Activated CD8-positive, alpha-beta T cell treated with anti-CD3 and anti-CD28 coated beads, Interleukin-2, amount 10 ng/mL, durations not matched to agents 7 days and 5 days (primary cell): ENCODE data around the gene SNCG. TPM values are rescaled to one million over a fixed set of nuclear protein-coding genes. Genes with fewer than 3 reads are reported as not detected.
"Not testable (repeated sequence)": the region's sequence is repeated elsewhere in the genome, so short reads cannot be mapped to it uniquely, and the experiment has no call there.

Experiments
- ATAC-seq: fragments of 150-1000 bp; cut with Tn5 transposase; one replicate; pipeline ENCODE4 v1.10.0; 2021; ENCODE audit warnings: moderate library complexity
- CTCF ChIA-PET: fragments of 350-600 bp; sonication (Branson Sonifier 250); formaldehyde crosslinking; loops from one replicate; lab custom pipeline; 2021; ENCODE audit warnings: antibody characterized with exemption; lab: Charles Lee
- POLR2A ChIA-PET: fragments of 350-600 bp; sonication (Branson Sonifier 250); formaldehyde crosslinking; loops from one replicate; lab custom pipeline; 2021; ENCODE audit warnings: antibody characterized with exemption; lab: Charles Lee
- DNase-seq: peaks from one replicate; pipeline ENCODE4 v3.0.0-alpha.2; 2020
- H3K27ac Mint-ChIP-seq: one replicate; pipeline ENCODE4 v1.8.0; 2021; ENCODE audit warnings: mild to moderate bottlenecking, mixed read lengths
- H3K27me3 Mint-ChIP-seq: one replicate; pipeline ENCODE4 v1.8.0; 2021; ENCODE audit warnings: low read depth, mixed read lengths
- H3K36me3 Mint-ChIP-seq: one replicate; pipeline ENCODE4 v1.8.0; 2021; ENCODE audit warnings: low read depth, mixed read lengths
- H3K4me1 Mint-ChIP-seq: one replicate; pipeline ENCODE4 v1.8.0; 2021; ENCODE audit warnings: low read depth, mixed read lengths
- H3K4me3 Mint-ChIP-seq: one replicate; pipeline ENCODE4 v1.8.0; 2021; ENCODE audit warnings: mild to moderate bottlenecking, mixed read lengths
- H3K9me3 Mint-ChIP-seq: one replicate; pipeline ENCODE4 v1.8.0; 2022; ENCODE audit warnings: mixed read lengths; ENCODE audit not compliant: insufficient read depth
- total RNA-seq, 2 experiments: library from RNA; stranded (reverse); gene quantifications; one replicate each; pipeline ENCODE4 v1.2.3, GENCODE V29; 2021

Gene SNCG
- total RNA-seq, result not detected

DNA sequence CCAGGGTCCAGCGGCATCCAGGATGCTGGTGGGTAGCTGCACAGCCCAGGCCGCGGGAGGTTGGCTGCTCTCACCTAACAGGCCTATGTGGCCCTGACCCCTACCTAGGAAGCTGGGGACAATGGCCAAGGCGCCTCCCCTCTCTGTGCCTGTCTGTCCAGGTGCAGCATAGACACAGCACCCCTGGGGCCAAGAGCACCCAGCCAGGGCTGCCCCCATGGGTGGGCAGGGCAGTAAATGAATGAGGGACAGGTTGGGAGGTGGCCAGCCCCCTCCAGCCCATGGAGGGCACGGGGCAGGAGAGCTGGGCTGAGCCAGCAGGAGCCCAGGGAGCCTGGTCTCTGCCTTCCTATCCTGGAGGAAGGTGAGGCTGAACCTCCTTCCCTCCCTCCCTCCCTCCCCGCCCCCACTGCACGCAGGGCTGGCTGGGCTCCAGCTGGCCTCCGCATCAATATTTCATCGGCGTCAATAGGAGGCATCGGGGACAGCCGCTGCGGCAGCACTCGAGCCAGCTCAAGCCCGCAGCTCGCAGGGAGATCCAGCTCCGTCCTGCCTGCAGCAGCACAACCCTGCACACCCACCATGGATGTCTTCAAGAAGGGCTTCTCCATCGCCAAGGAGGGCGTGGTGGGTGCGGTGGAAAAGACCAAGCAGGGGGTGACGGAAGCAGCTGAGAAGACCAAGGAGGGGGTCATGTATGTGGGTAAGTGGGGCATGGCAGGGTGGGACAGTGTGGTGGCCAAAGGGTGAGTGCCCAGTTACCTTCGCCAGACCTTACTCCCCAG lies at the start of gene SNCG:
TSS of gene SNCG (plus strand) at position 484 of the 785 bp plus-strand sequence. CDS start at position 583, 99 bp downstream.
- CTCF ChIA-PET, result interaction anchor here (1.9 to 2.1 kb wide), 2 partner anchors 8 to 20 kb away, joined by 5 to 13 read pairs; no protein-coding TSS in a partner anchor
- POLR2A ChIA-PET, result no interaction called here

DNA sequence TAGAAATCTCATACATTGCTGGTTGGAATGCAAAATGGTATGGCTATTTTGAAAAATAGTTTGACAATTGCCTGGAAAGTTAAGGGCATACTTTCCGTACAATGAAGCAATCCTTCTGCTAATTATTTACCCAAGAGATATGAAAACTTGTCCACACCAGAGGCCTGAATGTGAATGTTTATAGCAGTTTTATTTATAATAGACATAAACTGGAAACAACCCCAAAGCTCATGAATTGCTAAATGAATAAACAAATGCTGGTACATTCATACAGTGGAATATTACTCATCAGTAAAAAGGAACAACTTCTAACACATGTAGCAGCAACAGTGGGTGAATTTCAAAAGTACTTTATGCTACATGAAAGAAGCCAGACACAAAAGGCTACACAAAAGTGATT lies 43.7 kb upstream of the SNCG start:
- no peaks in the 10 kb centered on the region for H3K4me1 Mint-ChIP-seq
- no peak for DNase-seq
- H3K27me3 Mint-ChIP-seq, result no peaks in the 10 kb centered on the region
- H3K4me3 Mint-ChIP-seq, result no peak overlapping the region
- ChIA-PET POLR2A (no interaction called here), CTCF (interaction anchor here (0.6 kb wide), 1 partner anchor 221 kb away, joined by 3 read pairs; no protein-coding TSS in a partner anchor)
- H3K9me3 Mint-ChIP-seq, result no peaks in the 10 kb centered on the region
- ATAC-seq, result no peak
- peaks cover 9% of the 10 kb centered on the region for H3K36me3 Mint-ChIP-seq
- H3K27ac Mint-ChIP-seq, result no peak overlapping the region

More for the DNA sequence above, at the start of gene SNCG:
- Mint-ChIP-seq H3K9me3 (no peaks in the 10 kb centered on the region), H3K27me3 (no peaks in the 10 kb centered on the region), H3K4me3 (no peak within 1 kb of the TSS), H3K4me1 (no peaks in the 10 kb centered on the region), H3K27ac (no peak within 1 kb of the TSS), H3K36me3 (no peaks in the 10 kb centered on the region)
- no peak for DNase-seq
- no peak for ATAC-seq

DNA sequence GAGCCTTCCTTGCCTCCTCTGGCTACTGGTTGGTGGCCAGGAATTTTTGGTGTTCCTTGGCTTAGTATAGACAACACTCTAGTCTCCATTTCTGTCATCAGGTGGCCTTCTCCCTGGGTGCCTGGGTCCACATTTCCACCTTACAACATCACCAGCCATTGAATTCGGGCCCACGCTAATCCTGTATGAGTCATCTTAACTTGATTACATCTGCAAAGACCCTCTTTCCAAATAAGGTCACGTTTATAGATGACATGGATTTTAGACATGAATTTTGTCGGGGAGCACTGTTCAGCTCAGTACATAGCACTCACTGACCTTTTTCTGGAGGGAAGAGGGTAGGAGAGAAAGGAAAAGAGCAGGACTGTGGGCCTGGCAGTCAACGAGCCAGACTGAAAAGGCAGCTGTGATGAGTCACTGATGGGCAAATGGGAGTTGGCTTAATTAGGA lies 40.4 kb upstream of the SNCG start:
- Mint-ChIP-seq H3K36me3 (peaks cover 6% of the 10 kb centered on the region), H3K4me1 (no peaks in the 10 kb centered on the region), H3K4me3 (no peak overlapping the region), H3K9me3 (no peaks in the 10 kb centered on the region), H3K27ac (no peak overlapping the region), H3K27me3 (no peaks in the 10 kb centered on the region)
- DNase-seq, result no peak
- CTCF ChIA-PET, result no interaction called here
- ATAC-seq, result no peak
- POLR2A ChIA-PET, result no interaction called here

DNA sequence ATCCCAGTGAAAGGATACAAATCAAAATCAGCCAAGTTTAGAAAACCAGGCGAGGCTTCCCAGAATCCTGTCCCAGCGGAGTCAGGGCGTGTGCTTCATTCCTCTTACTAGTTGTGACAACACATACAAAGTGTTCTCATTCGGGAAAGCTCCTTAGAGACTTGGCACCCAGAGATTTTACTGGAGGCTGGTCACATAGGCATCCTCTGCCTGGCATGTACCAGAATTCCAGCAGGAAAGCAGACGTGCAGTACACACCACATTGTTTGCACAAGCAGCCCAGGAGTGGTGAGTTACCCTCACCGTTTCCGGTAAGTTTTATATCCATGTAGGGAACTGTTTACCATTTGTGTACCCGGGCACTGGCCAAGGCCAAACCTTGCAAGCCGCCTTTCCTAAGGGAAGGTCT lies 35.8 kb upstream of the SNCG start:
- Mint-ChIP-seq H3K27ac (no peak overlapping the region), H3K27me3 (no peaks in the 10 kb centered on the region), H3K4me1 (no peaks in the 10 kb centered on the region), H3K4me3 (no peak overlapping the region), H3K9me3 (no peaks in the 10 kb centered on the region), H3K36me3 (peaks cover 4% of the 10 kb centered on the region)
- ChIA-PET POLR2A (no interaction called here), CTCF (no interaction called here)
- no peak for DNase-seq
- no peak for ATAC-seq

DNA sequence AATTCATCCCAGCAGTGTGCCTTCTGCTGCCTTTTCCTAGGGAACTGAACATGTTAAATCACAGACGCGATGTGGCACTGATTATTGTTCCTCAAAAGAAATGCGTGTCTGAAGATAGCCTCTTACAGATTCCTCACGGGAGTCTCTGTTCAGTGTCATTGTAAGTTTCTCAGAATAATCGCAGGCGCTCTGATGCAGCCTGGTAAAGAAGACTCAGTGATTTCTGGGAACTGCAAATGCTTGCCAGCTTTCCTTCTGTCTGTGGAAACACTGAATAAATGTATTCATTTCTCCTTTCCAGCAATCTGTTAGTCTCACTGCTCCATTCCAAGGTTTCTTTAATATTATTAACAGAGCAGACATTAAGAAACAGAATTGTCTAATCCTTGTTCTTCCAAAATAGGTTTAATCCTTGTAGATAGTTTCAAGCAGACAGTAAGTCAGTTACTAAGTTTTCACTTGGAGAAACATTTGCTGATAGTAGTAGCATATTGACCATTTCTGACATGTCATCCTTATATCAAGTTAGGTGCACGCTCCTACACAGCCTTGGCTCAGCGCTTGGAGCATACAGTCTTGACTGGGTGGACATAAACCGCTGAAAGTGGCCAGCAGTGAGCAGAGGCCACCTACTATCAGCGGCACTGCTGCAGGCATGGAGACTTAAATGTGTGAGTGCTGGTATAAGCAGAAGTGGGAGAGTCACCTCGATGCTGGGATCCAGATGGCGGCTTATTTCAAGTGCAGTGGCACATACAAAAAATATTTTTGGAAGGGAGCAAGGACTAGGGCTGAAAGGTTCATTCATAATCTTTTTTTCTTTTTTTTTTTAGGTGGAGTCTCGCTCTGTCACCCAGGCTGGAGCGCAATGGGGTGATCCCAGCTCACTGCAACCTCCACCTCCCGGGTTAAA lies 28.7 kb upstream of the SNCG start:
- ChIA-PET POLR2A (no interaction called here), CTCF (interaction anchor here (1.3 to 1.4 kb wide), 2 partner anchors 8 to 9 kb away, joined by 3 read pairs; no protein-coding TSS in a partner anchor)
- Mint-ChIP-seq H3K36me3 (peaks cover 4% of the 10 kb centered on the region), H3K27ac (no peak overlapping the region), H3K4me1 (peaks cover 9% of the 10 kb centered on the region), H3K27me3 (no peaks in the 10 kb centered on the region), H3K4me3 (no peak overlapping the region), H3K9me3 (no peaks in the 10 kb centered on the region)
- ATAC-seq (no peak), DNase-seq (no peak)

DNA sequence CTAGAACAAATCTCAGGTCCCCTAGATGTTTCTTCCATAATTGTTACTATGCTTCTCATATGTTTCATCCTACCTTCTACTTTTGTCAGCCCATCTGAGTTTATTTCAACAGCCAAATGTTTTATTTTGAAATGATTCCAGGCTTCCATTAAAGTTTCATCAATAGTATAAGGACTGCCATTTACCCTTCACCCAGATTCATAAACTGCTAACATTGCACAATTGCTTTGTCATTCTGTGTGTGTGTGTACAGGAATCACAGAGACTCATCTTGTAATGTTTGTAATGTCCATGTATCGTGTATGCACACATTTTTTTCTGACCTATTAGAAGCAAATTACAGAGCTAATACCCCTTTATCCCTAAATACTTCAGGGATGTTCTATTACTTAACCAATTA lies 26.5 kb upstream of the SNCG start:
- no peak for DNase-seq
- Mint-ChIP-seq H3K27ac (no peak overlapping the region), H3K27me3 (no peaks in the 10 kb centered on the region), H3K4me3 (no peak overlapping the region), H3K9me3 (no peaks in the 10 kb centered on the region), H3K4me1 (peaks cover 9% of the 10 kb centered on the region), H3K36me3 (peaks cover 4% of the 10 kb centered on the region)
- ChIA-PET POLR2A (no interaction called here), CTCF (no interaction called here)
- no peak for ATAC-seq

DNA sequence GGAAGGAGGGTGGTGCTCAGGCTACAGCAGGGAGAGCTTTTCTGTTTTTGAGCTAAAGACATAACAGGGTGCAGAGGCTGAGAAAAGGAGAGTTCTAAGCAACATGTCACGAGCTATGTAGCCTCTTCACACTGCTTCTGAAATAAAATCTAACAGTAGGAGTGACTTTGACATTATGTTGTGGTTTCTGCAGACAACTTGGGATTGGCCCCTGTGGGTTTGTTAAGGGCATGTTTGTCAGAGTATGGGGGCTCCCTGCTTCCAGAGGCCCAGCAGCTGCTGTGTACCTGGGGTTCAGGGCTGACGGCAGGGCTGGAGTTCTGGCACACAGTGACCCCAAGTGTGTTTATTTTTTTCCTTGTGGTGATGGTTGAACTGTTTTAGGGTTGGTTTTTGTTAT lies 25.7 kb upstream of the SNCG start:
- ChIA-PET CTCF (no interaction called here), POLR2A (no interaction called here)
- Mint-ChIP-seq H3K4me3 (no peak overlapping the region), H3K36me3 (peaks cover 4% of the 10 kb centered on the region), H3K4me1 (peaks cover 9% of the 10 kb centered on the region), H3K27ac (no peak overlapping the region), H3K27me3 (peaks cover 3% of the 10 kb centered on the region), H3K9me3 (no peaks in the 10 kb centered on the region)
- ATAC-seq (no peak), DNase-seq (no peak)

DNA sequence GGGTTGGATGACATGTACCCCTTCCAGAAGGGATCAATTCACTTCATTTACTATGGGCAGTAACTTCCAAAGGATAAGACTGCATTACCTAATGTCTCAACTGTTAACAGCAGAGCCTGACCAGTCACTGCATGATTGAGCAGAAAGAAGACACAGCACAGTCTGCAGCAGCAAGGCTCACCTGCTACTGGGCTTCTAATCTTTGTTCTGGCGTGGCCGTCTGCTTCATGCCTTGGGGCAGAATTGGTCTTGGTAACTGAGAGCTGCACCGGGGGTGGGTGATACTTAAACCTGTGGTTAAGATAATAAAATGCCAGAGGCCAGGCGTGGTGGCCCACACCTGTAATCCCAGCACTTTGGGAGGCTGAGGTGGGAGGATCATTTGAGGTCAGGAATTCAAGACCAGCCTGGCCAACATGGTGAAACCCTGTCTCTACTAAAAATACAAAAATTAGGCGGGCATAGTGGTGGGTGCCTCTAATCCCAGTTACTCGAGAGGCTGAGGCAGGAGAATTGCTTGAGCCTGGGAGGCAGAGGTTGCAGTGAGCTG lies 24.2 kb upstream of the SNCG start:
- POLR2A ChIA-PET, DNase-seq, H3K36me3 Mint-ChIP-seq, H3K27ac Mint-ChIP-seq, H3K4me1 Mint-ChIP-seq, H3K4me3 Mint-ChIP-seq, H3K27me3 Mint-ChIP-seq, ATAC-seq, H3K9me3 Mint-ChIP-seq: not testable (repeated sequence)
- CTCF ChIA-PET, result interaction anchor here (0.7 kb wide), 1 partner anchor 32 kb away, joined by 3 read pairs; no protein-coding TSS in a partner anchor

DNA sequence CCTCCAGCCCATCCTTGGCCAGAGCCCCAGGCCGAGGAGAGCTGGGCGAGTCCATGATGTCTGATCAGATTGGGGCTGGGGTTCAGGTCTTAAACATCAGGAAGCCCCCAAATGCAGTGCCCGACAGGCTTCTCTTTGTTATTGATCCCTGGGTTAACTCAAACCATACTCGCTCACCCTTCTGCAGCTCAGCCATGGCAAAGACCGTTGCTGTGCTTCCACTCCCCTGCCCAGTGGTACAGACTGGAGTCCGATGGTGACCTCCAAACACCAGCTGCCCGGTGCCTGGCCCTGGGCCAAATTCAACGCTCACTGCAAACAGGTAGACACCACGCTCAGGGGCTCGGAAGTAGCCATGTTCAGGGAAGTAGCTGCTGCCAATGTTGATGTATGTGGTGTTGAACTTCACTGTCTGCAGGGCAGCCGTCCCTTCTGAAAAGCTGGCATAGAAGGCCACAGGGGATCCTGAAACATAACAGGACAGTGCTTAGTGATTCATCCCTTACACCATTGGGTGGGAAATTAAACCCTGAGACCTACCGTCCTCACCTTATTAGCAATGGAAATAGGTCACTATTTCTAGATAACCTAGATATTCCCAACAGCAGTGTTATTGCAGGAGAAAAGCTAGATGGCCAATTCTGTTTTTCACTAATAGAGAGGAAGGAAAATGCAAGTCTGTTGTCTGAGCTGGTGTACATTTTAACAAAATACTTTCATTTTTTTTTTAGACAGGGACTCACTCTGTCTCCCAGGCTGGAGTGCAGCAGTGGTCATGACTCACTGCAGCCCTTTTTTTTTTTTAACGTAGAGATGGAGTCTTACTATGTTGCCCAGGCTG lies 21.5 kb upstream of the SNCG start:
- ChIA-PET CTCF (interaction anchor here (1.5 to 2.0 kb wide), 3 partner anchors 21 to 37 kb away, joined by 3 to 5 read pairs (median 4); partner anchors contain the start of genes MMRN2 and SNCG), POLR2A (interaction anchor here (0.5 kb wide), 1 partner anchor 20 kb away, joined by 3 read pairs; no protein-coding TSS in a partner anchor)
- ATAC-seq, result no peak
- DNase-seq, result no peak
- no peak overlapping the region for H3K4me3 Mint-ChIP-seq
- no peak overlapping the region for H3K27ac Mint-ChIP-seq
- H3K4me1 Mint-ChIP-seq, result peaks cover 9% of the 10 kb centered on the region
- H3K36me3 Mint-ChIP-seq, result no peaks in the 10 kb centered on the region
- peaks cover 3% of the 10 kb centered on the region for H3K27me3 Mint-ChIP-seq
- no peaks in the 10 kb centered on the region for H3K9me3 Mint-ChIP-seq

DNA sequence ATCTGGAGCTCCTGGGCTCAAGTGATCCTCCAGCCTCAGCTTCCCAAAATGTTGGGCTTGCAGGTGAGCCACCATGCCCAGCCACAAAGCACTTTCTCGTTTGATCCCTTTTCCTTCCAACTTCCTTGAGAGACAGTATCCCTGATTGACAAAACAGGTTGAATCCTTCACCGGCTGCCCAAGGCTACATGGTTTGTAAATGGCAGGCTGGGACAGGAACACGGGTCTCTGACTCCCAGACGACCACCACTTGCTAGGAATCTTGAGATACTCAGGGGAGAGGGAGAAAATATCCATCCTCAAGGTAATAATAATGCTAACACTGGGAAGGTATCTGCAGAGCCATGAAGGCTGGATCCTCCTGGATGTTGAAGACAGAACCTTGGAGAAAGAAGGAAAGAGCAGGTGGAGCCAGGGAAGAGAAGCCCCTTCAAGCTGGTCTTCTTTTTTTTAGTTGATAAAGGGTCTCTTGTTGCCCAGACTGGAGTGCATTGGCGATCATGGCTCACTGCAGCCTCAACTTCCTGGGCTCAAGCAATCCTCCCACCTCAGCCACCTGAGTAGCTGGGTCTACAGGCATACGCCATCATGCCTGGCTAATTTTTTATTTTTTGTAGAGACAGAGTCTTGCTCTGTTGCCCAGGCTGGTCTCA lies 20.8 kb upstream of the SNCG start:
- POLR2A ChIA-PET, result interaction anchor here (0.5 kb wide), 1 partner anchor 21 kb away, joined by 3 read pairs; no protein-coding TSS in a partner anchor
- H3K27ac Mint-ChIP-seq, result no peak overlapping the region
- ATAC-seq (no peak), DNase-seq (no peak)
- H3K36me3 Mint-ChIP-seq, result no peaks in the 10 kb centered on the region
- H3K9me3 Mint-ChIP-seq, result no peaks in the 10 kb centered on the region
- CTCF ChIA-PET, result interaction anchor here (1.1 to 2.0 kb wide), 6 partner anchors 9 to 38 kb away, joined by 3 to 6 read pairs (median 4); partner anchors contain the start of genes MMRN2 and SNCG
- peaks cover 3% of the 10 kb centered on the region for H3K27me3 Mint-ChIP-seq
- peaks cover 7% of the 10 kb centered on the region for H3K4me1 Mint-ChIP-seq
- no peak overlapping the region for H3K4me3 Mint-ChIP-seq
